ENCODE results near the gene GNG12. TPM values are rescaled to one million over a fixed set of nuclear protein-coding genes. Genes with fewer than 3 reads are reported as not detected.

GNG12 gene
- total and polyA plus RNA-seq, 2 experiments from 2014 or later = 25.4 to 33.9 TPM

- peak; percentile 61 to 73 for DNase-seq (ENCODE audit: low read depth in 1 of 2, low spot score in 1 of 2)
- no peaks in the 10 kb centered on the region for H3K27me3 ChIP-seq
- H3K36me3 ChIP-seq = peaks cover 6% of the 10 kb centered on the region
- peak; percentile 17 for TF ChIP-seq CTCF (IDR thresholded peaks at IDR 0.05; ENCODE audit: low read depth, low read length)
- H3K4me1 ChIP-seq (ENCODE audit: low read depth) = peaks cover 13% of the 10 kb centered on the region
- H3K27ac ChIP-seq = peak overlapping the region; percentile 85
- no peaks in the 10 kb centered on the region for H3K9me3 ChIP-seq (ENCODE audit: low read depth)
- no peak overlapping the region for H3K4me3 ChIP-seq
These were observed 132.4 kb downstream of the GNG12 start for GRCh38 chr1:67700692-67701410.

GRCh38 chr1:67700220-67700619 is 133.0 kb downstream of the GNG12 start:
- DNase-seq (ENCODE audit: low read depth in 1 of 2, low spot score in 1 of 2) = no peak
- H3K27ac ChIP-seq = peak overlapping the region; percentile 85
- H3K4me1 ChIP-seq (ENCODE audit: low read depth) = peaks cover 13% of the 10 kb centered on the region
- no peak for TF ChIP-seq CTCF (IDR thresholded peaks at IDR 0.05; ENCODE audit: low read depth, low read length)
- H3K4me3 ChIP-seq = no peak overlapping the region
- peaks cover 4% of the 10 kb centered on the region for H3K36me3 ChIP-seq
- no peaks in the 10 kb centered on the region for H3K27me3 ChIP-seq
- no peaks in the 10 kb centered on the region for H3K9me3 ChIP-seq (ENCODE audit: low read depth)

- H3K27ac ChIP-seq = no peak overlapping the region
- no peak for DNase-seq (ENCODE audit: low read depth in 1 of 2, low spot score in 1 of 2)
- H3K27me3 ChIP-seq = no peaks in the 10 kb centered on the region
- H3K4me1 ChIP-seq (ENCODE audit: low read depth) = peaks cover 18% of the 10 kb centered on the region
- no peak overlapping the region for H3K4me3 ChIP-seq
- H3K9me3 ChIP-seq (ENCODE audit: low read depth) = no peaks in the 10 kb centered on the region
- no peaks in the 10 kb centered on the region for H3K36me3 ChIP-seq
- TF ChIP-seq CTCF (IDR thresholded peaks at IDR 0.05; ENCODE audit: low read depth, low read length) = no peak
These were observed 136.6 kb downstream of the GNG12 start for GRCh38 chr1:67696708-67697107.

GRCh38 chr1:67695963-67696362 is 137.3 kb downstream of the GNG12 start:
- no peak for TF ChIP-seq CTCF (IDR thresholded peaks at IDR 0.05; ENCODE audit: low read depth, low read length)
- H3K27me3 ChIP-seq = no peaks in the 10 kb centered on the region
- no peak for DNase-seq (ENCODE audit: low read depth in 1 of 2, low spot score in 1 of 2)
- peaks cover 18% of the 10 kb centered on the region for H3K4me1 ChIP-seq (ENCODE audit: low read depth)
- H3K27ac ChIP-seq = no peak overlapping the region
- no peaks in the 10 kb centered on the region for H3K9me3 ChIP-seq (ENCODE audit: low read depth)
- no peaks in the 10 kb centered on the region for H3K36me3 ChIP-seq
- H3K4me3 ChIP-seq = no peak overlapping the region

- no peaks in the 10 kb centered on the region for H3K27me3 ChIP-seq
- no peaks in the 10 kb centered on the region for H3K9me3 ChIP-seq (ENCODE audit: low read depth)
- H3K36me3 ChIP-seq = peaks cover 11% of the 10 kb centered on the region
- H3K27ac ChIP-seq = peak overlapping the region; percentile 12
- H3K4me3 ChIP-seq = no peak overlapping the region
- peaks cover 37% of the 10 kb centered on the region for H3K4me1 ChIP-seq (ENCODE audit: low read depth)
- no peak for DNase-seq (ENCODE audit: low read depth in 1 of 2, low spot score in 1 of 2)
- no peak for TF ChIP-seq CTCF (IDR thresholded peaks at IDR 0.05; ENCODE audit: low read depth, low read length)
These were observed 141.6 kb downstream of the GNG12 start for GRCh38 chr1:67691712-67692111.

Measured in cardiac muscle cell (in vitro differentiated cells and primary cell).